Stimulated activated CD4-positive, alpha-beta T cell treated with anti-CD3 and anti-CD28 coated beads, Interleukin-12 subunit alpha, Interleukin-12 subunit beta, amount 100 ng/mL, for 24 hours (primary cell): ENCODE results near the gene TNMD.
"Not testable (repeated sequence)": the region's sequence is repeated elsewhere in the genome, so short reads cannot be mapped to it uniquely, and the experiment has no call there.

Experiments
- DNase-seq, 2 experiments: peaks; one replicate each; pipeline ENCODE4 v3.0.0-alpha.2; 2020; ENCODE audit warnings: low read depth in 2 of 2

TNMD gene

GRCh38 chrX:100584611-100585010 is at the start of gene TNMD:
TSS of gene TNMD (plus strand) at chrX:100584936. CDS start at chrX:100585019, 83 bp downstream.
- no peak for DNase-seq

- not testable (repeated sequence) for DNase-seq
Observed at GRCh38 chrX:100565534-100565933, 19.2 kb upstream of the TNMD start.

GRCh38 chrX:100586747-100587146 is 2.0 kb downstream of the TNMD start:
- no peak for DNase-seq

- DNase-seq, result no peak
Observed at GRCh38 chrX:100587861-100588260, 3.1 kb downstream of the TNMD start.

GRCh38 chrX:100591256-100592051 is 6.7 kb downstream of the TNMD start:
- DNase-seq, result no peak

- DNase-seq, result no peak
Observed at GRCh38 chrX:100593126-100593525, 8.4 kb downstream of the TNMD start.

- no peak for DNase-seq
Observed at GRCh38 chrX:100593581-100593980, 8.8 kb downstream of the TNMD start.

GRCh38 chrX:100596601-100597000 is 11.9 kb downstream of the TNMD start:
- no peak for DNase-seq

GRCh38 chrX:100599456-100599855 is 14.7 kb downstream of the TNMD start:
- DNase-seq, result no peak

GRCh38 chrX:100600340-100600739 is 15.6 kb downstream of the TNMD start:
- DNase-seq, result no peak

GRCh38 chrX:100600758-100601157 is 16.0 kb downstream of the TNMD start:
- DNase-seq, result no peak

- DNase-seq, result no peak
Observed at GRCh38 chrX:100606753-100607152, 22.0 kb downstream of the TNMD start.

- DNase-seq, result no peak
Observed at GRCh38 chrX:100609591-100609990, 24.9 kb downstream of the TNMD start.

- DNase-seq, result no peak
Observed at GRCh38 chrX:100611951-100612350, 27.2 kb downstream of the TNMD start.

- no peak for DNase-seq
Observed at GRCh38 chrX:100615005-100615404, 30.3 kb downstream of the TNMD start.

GRCh38 chrX:100623001-100623400 is 38.3 kb downstream of the TNMD start:
- DNase-seq, result no peak

GRCh38 chrX:100625985-100626491 is 41.3 kb downstream of the TNMD start:
- no peak for DNase-seq

GRCh38 chrX:100635040-100635439 is 50.3 kb downstream of the TNMD start:
- no peak for DNase-seq

GRCh38 chrX:100635989-100636320 is 51.2 kb downstream of the TNMD start:
- no peak for DNase-seq

GRCh38 chrX:100636321-100636991 is 51.7 kb downstream of the TNMD start, which contains the start of gene TSPAN6:
TSS of gene TSPAN6 (minus strand) at chrX:100636806. CDS start at chrX:100636694, 112 bp downstream.
- peak; percentile 46 to 77 for DNase-seq

- no peak for DNase-seq
Observed at GRCh38 chrX:100642290-100642689, 57.6 kb downstream of the TNMD start.

GRCh38 chrX:100643212-100643611 is 58.5 kb downstream of the TNMD start:
- no peak for DNase-seq
